Ectodermal cell (in vitro differentiated cells): Measurements from ENCODE around the gene GPR3.
"Not testable (repeated sequence)": the region's sequence is repeated elsewhere in the genome, so short reads cannot be mapped to it uniquely, and the experiment has no call there.

ENCODE experiments used
- H3K27ac ChIP-seq: 2 replicates; pipeline ENCODE4 v1.7.0; 2013; ENCODE audit warnings: mild to moderate bottlenecking, low read depth, low read length; ENCODE audit not compliant: insufficient read depth, poor library complexity, severe bottlenecking
- H3K27me3 ChIP-seq: 2 replicates; pipeline ENCODE4 v1.7.0; 2013; ENCODE audit warnings: mild to moderate bottlenecking, low read length; ENCODE audit not compliant: insufficient read depth, control insufficient read depth, poor library complexity, severe bottlenecking
- H3K36me3 ChIP-seq: one replicate; pipeline ENCODE4 v1.7.0; 2013; ENCODE audit warnings: low read length; ENCODE audit not compliant: control insufficient read depth, insufficient read depth
- H3K4me1 ChIP-seq: one replicate; pipeline ENCODE4 v1.7.0; 2013; ENCODE audit warnings: low read length; ENCODE audit not compliant: control insufficient read depth, insufficient read depth
- H3K4me3 ChIP-seq: 2 replicates; pipeline ENCODE4 v1.7.0; 2013; ENCODE audit warnings: low read depth, low read length, control low read depth; ENCODE audit not compliant: insufficient read depth
- H3K9me3 ChIP-seq: 2 replicates; pipeline ENCODE4 v1.7.0; 2013; ENCODE audit warnings: mild to moderate bottlenecking, low read length, moderate library complexity; ENCODE audit not compliant: control insufficient read depth
- WGBS, 2 experiments: methylation state at CpG; one replicate each; pipeline ENCODE4 v1.1.7; 2013; ENCODE audit warnings: missing lambda C conversion rate in 2 of 2; 5-methylcytosine and 5-hydroxymethylcytosine counted together

GPR3 gene

DNA sequence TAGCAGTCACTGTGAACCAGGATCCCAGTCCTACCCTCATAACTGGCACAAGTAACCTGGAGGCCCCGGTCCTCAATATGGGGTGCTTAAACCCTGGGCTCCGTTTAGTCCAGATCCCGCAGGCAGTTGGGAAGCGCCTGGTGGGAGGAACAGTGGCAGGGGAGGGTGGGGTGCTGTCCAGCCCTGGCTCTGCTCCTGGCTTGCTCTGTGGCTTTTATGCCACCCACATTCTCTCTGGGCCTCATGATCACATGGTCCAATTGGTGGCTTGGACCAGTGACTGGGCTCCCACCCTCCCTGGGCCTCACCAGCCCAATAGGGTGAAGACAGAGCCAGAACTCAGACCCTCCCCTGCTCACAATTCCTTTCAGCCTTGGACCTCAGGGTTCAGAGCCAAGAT, 12.2 kb upstream of the GPR3 start:
- Histone ChIP-seq H3K4me1 (peaks cover 9% of the 10 kb centered on the region), H3K4me3 (no peak overlapping the region), H3K9me3 (no peaks in the 10 kb centered on the region), H3K27me3 (peaks cover 23% of the 10 kb centered on the region), H3K36me3 (no peaks in the 10 kb centered on the region), H3K27ac (no peak overlapping the region)
- WGBS, 2 experiments: 89 to 95% methylated on average over 4 of the region's 4 CpGs

GRCh38 chr1:27380766-27381733, 11.4 kb upstream of the GPR3 start:
- WGBS, 2 experiments: 94 to 96% methylated on average over 12 of the region's 12 CpGs
- H3K27me3 ChIP-seq: peaks cover 23% of the 10 kb centered on the region

GRCh38 chr1:27381969-27382762, 10.3 kb upstream of the GPR3 start:
- Histone ChIP-seq H3K4me1 (peaks cover 9% of the 10 kb centered on the region), H3K9me3 (no peaks in the 10 kb centered on the region), H3K36me3 (no peaks in the 10 kb centered on the region), H3K4me3 (no peak overlapping the region), H3K27me3 (peaks cover 23% of the 10 kb centered on the region), H3K27ac (no peak overlapping the region)
- 80 to 82% methylated on average over 16 to 17 of the region's 18 CpGs for WGBS, 2 experiments

More at GRCh38 chr1:27380766-27381733, 11.4 kb upstream of the GPR3 start:
- Histone ChIP-seq H3K27ac (no peak overlapping the region), H3K36me3 (no peaks in the 10 kb centered on the region), H3K9me3 (no peaks in the 10 kb centered on the region), H3K4me1 (peaks cover 9% of the 10 kb centered on the region), H3K4me3 (no peak overlapping the region)

DNA sequence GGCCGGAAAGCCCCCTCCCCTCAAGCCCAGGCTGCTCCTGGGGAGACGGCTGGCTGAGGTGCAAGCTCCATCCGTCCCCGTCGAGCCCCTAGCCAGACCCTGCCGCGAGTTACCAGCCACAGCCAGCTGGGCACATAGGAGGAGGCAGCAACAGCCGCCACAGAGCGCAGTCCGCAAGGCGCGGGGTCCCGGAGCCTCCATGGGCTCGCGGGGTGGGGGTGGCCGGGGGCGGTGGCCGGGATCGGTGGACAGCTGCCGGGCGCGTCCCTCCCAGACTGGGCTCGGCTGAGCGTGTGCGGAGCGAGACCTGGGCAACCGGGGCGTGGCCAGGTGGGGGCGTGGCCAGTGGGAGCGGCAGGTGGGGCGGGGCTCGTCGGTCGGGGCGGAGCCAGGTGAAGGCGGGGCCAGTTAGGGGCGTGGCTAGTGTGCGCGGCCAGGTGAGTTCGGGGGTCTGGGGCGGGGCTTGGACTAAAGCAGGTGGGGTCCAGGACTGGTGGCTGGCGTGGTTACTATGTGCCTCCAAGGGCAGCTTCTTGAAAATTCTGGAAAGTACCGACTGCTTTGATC, 9.3 kb upstream of the GPR3 start, which contains the start of gene CD164L2:
Gene CD164L2 (minus strand): TSS at position 295 of the 567 bp plus-strand sequence. CDS start 94 bp downstream, at position 201.
- WGBS, 2 experiments: 8% methylated on average over 43 of the region's 43 CpGs
- Histone ChIP-seq H3K36me3 (no peaks in the 10 kb centered on the region), H3K27ac (no peak within 1 kb of the TSS), H3K4me1 (peaks cover 9% of the 10 kb centered on the region), H3K9me3 (no peaks in the 10 kb centered on the region), H3K4me3 (peak within 1 kb of the TSS; percentile 37), H3K27me3 (peaks cover 23% of the 10 kb centered on the region)

- H3K27me3 ChIP-seq: peaks cover 23% of the 10 kb centered on the region
- peaks cover 9% of the 10 kb centered on the region for H3K4me1 ChIP-seq
- WGBS, 2 experiments: 91% methylated on average over 13 of the region's 13 CpGs
- H3K27ac ChIP-seq: no peak overlapping the region
- no peaks in the 10 kb centered on the region for H3K9me3 ChIP-seq
- no peak overlapping the region for H3K4me3 ChIP-seq
- no peaks in the 10 kb centered on the region for H3K36me3 ChIP-seq
Measured at GRCh38 chr1:27383661-27384060, 8.8 kb upstream of the GPR3 start.

DNA sequence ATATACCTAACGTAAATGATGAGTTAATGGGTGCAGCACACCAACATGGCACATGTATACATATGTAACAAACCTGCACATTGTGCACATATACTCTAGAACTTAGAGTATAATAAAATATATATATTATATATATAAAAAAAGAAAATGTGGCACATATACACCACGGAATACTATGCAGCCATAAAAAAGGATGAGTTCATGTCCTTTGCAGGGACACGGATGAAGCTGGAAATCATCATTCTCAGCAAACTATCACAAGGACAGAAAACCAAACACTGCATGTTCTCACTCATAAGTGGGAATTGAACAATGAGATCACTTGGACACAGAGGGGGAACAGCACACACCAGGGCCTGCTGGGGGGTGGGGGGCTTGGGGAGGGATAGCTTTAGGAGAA, 7.6 kb upstream of the GPR3 start:
- not testable (repeated sequence) for H3K36me3 ChIP-seq, H3K4me1 ChIP-seq, H3K27ac ChIP-seq, H3K9me3 ChIP-seq, H3K4me3 ChIP-seq
- WGBS, 2 experiments: 88 to 91% methylated on average over 1 to 2 of the region's 3 CpGs
- peaks cover 23% of the 10 kb centered on the region for H3K27me3 ChIP-seq

- no peaks in the 10 kb centered on the region for H3K9me3 ChIP-seq
- H3K27me3 ChIP-seq: peaks cover 4% of the 10 kb centered on the region
- H3K4me1 ChIP-seq: peaks cover 6% of the 10 kb centered on the region
- H3K27ac ChIP-seq: no peak overlapping the region
- H3K4me3 ChIP-seq: no peak overlapping the region
- 39 to 44% methylated on average over 5 of the region's 5 CpGs for WGBS, 2 experiments
- H3K36me3 ChIP-seq: no peaks in the 10 kb centered on the region
Measured at GRCh38 chr1:27388337-27389005, 4.0 kb upstream of the GPR3 start.

GRCh38 chr1:27391511-27392095, 819 bp upstream of the GPR3 start:
- Histone ChIP-seq H3K4me1 (peaks cover 6% of the 10 kb centered on the region), H3K36me3 (no peaks in the 10 kb centered on the region), H3K27me3 (no peaks in the 10 kb centered on the region), H3K9me3 (no peaks in the 10 kb centered on the region), H3K4me3 (no peak overlapping the region), H3K27ac (no peak overlapping the region)
- 48 to 54% methylated on average over 13 of the region's 13 CpGs for WGBS, 2 experiments

DNA sequence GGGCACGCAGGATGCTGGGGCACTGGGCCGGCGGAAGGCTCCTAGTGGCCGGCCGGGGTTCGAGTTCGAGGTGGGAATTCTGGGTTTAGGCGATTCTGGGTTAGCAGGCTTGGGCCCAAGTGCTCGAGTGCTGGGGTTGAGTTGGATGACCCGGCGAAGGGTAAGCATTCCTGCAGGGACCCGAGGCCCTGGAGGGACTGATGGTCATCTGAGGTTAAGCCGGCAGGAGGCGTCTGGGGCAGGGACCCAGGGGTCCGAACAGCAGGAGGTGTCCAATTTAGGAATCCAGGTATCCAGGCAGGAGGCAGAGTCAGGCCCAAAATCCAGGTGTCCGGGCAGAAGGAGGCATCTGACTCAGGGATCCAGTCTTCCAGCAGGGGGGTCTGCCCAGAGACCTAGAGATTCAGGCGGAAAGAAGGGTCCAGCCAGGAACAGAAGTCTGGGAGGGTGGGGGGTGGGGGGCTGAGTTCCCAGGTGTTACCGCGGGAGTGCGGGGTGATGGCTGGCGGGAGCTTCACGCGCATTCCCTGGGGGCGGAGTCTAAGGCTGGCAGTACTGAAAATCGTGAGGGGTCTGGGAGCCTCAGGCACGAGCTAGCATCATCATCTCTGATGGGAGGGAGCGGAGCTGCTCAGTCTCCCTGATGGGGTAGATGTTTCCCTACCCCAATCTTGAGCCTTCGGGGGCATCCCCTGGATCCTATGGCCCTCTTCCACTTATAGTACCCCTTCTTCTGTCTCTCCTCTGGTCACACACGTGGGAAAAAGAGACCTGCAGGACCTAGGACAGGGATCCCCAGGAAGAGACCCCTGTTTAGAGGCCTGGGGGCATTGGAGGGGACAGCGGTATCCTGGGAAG, 585 bp downstream of the GPR3 start:
- Histone ChIP-seq H3K27me3 (no peaks in the 10 kb centered on the region), H3K9me3 (no peaks in the 10 kb centered on the region), H3K36me3 (no peaks in the 10 kb centered on the region), H3K27ac (no peak overlapping the region), H3K4me3 (peak overlapping the region; percentile 61), H3K4me1 (peaks cover 10% of the 10 kb centered on the region)
- WGBS, 2 experiments: 21% methylated on average over 30 of the region's 30 CpGs
